GM23338 (cell line): ENCODE measurements around the gene GNAT3. TPM values are rescaled to one million over a fixed set of nuclear protein-coding genes. Genes with fewer than 3 reads are reported as not detected.

ENCODE experiments used
- ATAC-seq: fragments of 200-7000 bp; cut with Tn5 transposase; 3 replicates; pipeline ENCODE4 v1.9.1; 2020
- DNase-seq: peaks from one replicate; pipeline ENCODE4 v3.0.0-alpha.2; 2015; ENCODE audit warnings: low spot score
- H2AFZ ChIP-seq: fragments of 200-600 bp; sonication (generic); 2 replicates; pipeline ENCODE4 v1.8.0; 2016; ENCODE audit warnings: antibody characterized with exemption, mild to moderate bottlenecking, moderate library complexity
- H3F3A ChIP-seq: fragments of 200-600 bp; sonication (generic); replicated peaks from 2 replicates; pipeline ENCODE4 v1.8.0; 2017; ENCODE audit warnings: antibody characterized with exemption, mixed run types, low read depth
- H3K27ac ChIP-seq: fragments of 200-600 bp; sonication (generic); 2 replicates; pipeline ENCODE4 v1.6.1; 2016; ENCODE audit warnings: low read depth
- H3K27me3 ChIP-seq: fragments of 200-600 bp; sonication (generic); 2 replicates; pipeline ENCODE4 v1.8.0; 2016; ENCODE audit warnings: mild to moderate bottlenecking, mixed run types, moderate library complexity; ENCODE audit not compliant: insufficient read depth
- H3K36me3 ChIP-seq: fragments of 200-600 bp; sonication (generic); 2 replicates; pipeline ENCODE4 v1.8.0; 2016; ENCODE audit warnings: mild to moderate bottlenecking; ENCODE audit not compliant: insufficient read depth
- H3K4me1 ChIP-seq: fragments of 200-600 bp; sonication (generic); 2 replicates; pipeline ENCODE4 v1.8.0; 2016; ENCODE audit warnings: mild to moderate bottlenecking, moderate library complexity; ENCODE audit not compliant: insufficient read depth
- H3K4me2 ChIP-seq: fragments of 200-600 bp; sonication (generic); 2 replicates; pipeline ENCODE4 v1.7.1; 2017; ENCODE audit warnings: mixed run types
- H3K4me3 ChIP-seq: fragments of 200-600 bp; sonication (generic); 2 replicates; pipeline ENCODE4 v1.6.1; 2016; ENCODE audit warnings: mixed run types
- H3K79me2 ChIP-seq: fragments of 200-600 bp; sonication (generic); replicated peaks from 2 replicates; pipeline ENCODE4 v1.8.0; 2017; ENCODE audit warnings: mild to moderate bottlenecking; ENCODE audit not compliant: insufficient read depth
- H3K9me2 ChIP-seq: fragments of 200-600 bp; sonication (generic); 2 replicates; pipeline ENCODE4 v1.8.0; 2017; ENCODE audit not compliant: insufficient read depth
- H4K20me1 ChIP-seq: fragments of 200-600 bp; sonication (generic); replicated peaks from 2 replicates; pipeline ENCODE4 v1.8.0; 2017; ENCODE audit warnings: mild to moderate bottlenecking; ENCODE audit not compliant: insufficient read depth
- H3K27ac Mint-ChIP-seq: 2 replicates; pipeline ENCODE4 v1.8.0; 2020; ENCODE audit warnings: inconsistent platforms, mild to moderate bottlenecking, moderate library complexity, mixed read lengths
- H3K27me3 Mint-ChIP-seq: 3 replicates; pipeline ENCODE4 v1.8.0; 2022; ENCODE audit warnings: low read depth, mild to moderate bottlenecking, moderate library complexity, mixed read lengths, inconsistent platforms; ENCODE audit not compliant: insufficient read depth, poor library complexity
- H3K36me3 Mint-ChIP-seq: 3 replicates; pipeline ENCODE4 v1.8.0; 2021; ENCODE audit warnings: low read depth, mild to moderate bottlenecking, inconsistent platforms, moderate library complexity, mixed read lengths
- H3K4me1 Mint-ChIP-seq: 3 replicates; pipeline ENCODE4 v1.8.0; 2020; ENCODE audit warnings: mild to moderate bottlenecking, inconsistent platforms, mixed read lengths
- H3K4me3 Mint-ChIP-seq: 3 replicates; pipeline ENCODE4 v1.8.0; 2021; ENCODE audit warnings: moderate library complexity, mild to moderate bottlenecking, inconsistent platforms, mixed read lengths
- H3K9me3 Mint-ChIP-seq: 3 replicates; pipeline ENCODE4 v1.8.0; 2020; ENCODE audit warnings: moderate library complexity, mild to moderate bottlenecking, inconsistent platforms, mixed read lengths
- CREB1 ChIP-seq: fragments of 250-450 bp; sonication (Bioruptor Pico); IDR thresholded peaks from 2 replicates; pipeline ENCODE4 v1.5.0; 2020; ENCODE audit warnings: low read depth, mild to moderate bottlenecking, moderate library complexity
- EZH2 ChIP-seq: fragments of 200-600 bp; sonication (generic); IDR thresholded peaks from one replicate; pipeline ENCODE4 v1.8.0; 2017; ENCODE audit warnings: antibody characterized with exemption, mild to moderate bottlenecking, low read depth; ENCODE audit not compliant: unreplicated experiment
- EZH2phosphoT487 ChIP-seq: fragments of 200-600 bp; sonication (generic); IDR thresholded peaks from one replicate; pipeline ENCODE4 v1.8.1; 2018; ENCODE audit warnings: antibody characterized with exemption; ENCODE audit not compliant: unreplicated experiment
- JUNB ChIP-seq: IDR thresholded peaks from one replicate; pipeline ENCODE4 v1.6.1; 2016; ENCODE audit warnings: antibody characterized with exemption; ENCODE audit not compliant: unreplicated experiment
- NANOG ChIP-seq: IDR thresholded peaks from 2 replicates; pipeline ENCODE4 v1.6.1; 2016; ENCODE audit warnings: antibody characterized with exemption, borderline replicate concordance
- POLR2AphosphoS5 ChIP-seq: IDR thresholded peaks from 2 replicates; pipeline ENCODE4 v1.6.1; 2016; ENCODE audit warnings: antibody characterized with exemption, low read depth
- STAT1 ChIP-seq: IDR thresholded peaks from one replicate; pipeline ENCODE4 v1.6.1; 2016; ENCODE audit warnings: antibody characterized with exemption; ENCODE audit not compliant: unreplicated experiment
- ZNF114 ChIP-seq: fragments of 250-450 bp; sonication (Bioruptor Pico); IDR thresholded peaks from 2 replicates; pipeline ENCODE4 v1.5.0; 2020; ENCODE audit warnings: mild to moderate bottlenecking, moderate library complexity
- ZNF331 ChIP-seq: fragments of 250-450 bp; sonication (Bioruptor Pico); IDR thresholded peaks from 2 replicates; pipeline ENCODE4 v1.5.0; 2020; ENCODE audit warnings: low read depth, mild to moderate bottlenecking, moderate library complexity
- polyA plus RNA-seq: library from polyadenylated mRNA; unstranded; fragments of >200 nt; fragmentation: Nextera tagmentation; extraction: Ambion mirVana; gene quantifications from 2 replicates; pipeline ENCODE4 v1.2.1, GENCODE V29; 2016
- total RNA-seq: library from RNA; depleted of rRNA; stranded (reverse); fragments of >200 nt; shearing (Covaris generic); gene quantifications from 2 replicates; pipeline ENCODE4 v1.2.3, GENCODE V29; 2014
- TF ChIP-seq, protein P1 (sequence below): fragments of 250-450 bp; sonication (Bioruptor Pico); IDR thresholded peaks from 2 replicates; pipeline ENCODE4 v1.5.0; 2020; ENCODE audit warnings: mild to moderate bottlenecking, moderate library complexity
- TF ChIP-seq, protein P2 (sequence below): IDR thresholded peaks from one replicate; pipeline ENCODE4 v1.6.1; 2018; ENCODE audit warnings: antibody characterized with exemption; ENCODE audit not compliant: unreplicated experiment
- TF ChIP-seq, protein P3 (sequence below): IDR thresholded peaks from 2 replicates; pipeline ENCODE4 v1.6.1; 2016; ENCODE audit warnings: antibody characterized with exemption
- TF ChIP-seq, protein P4 (sequence below), 2 experiments: fragments of 200-600 bp in 1 of 2; sonication (generic) in 1 of 2; conservative IDR thresholded peaks; 2 replicates each; pipeline versions ENCODE4 v1.5.1 to v1.6.1; 2016 to 2017; ENCODE audit warnings: antibody characterized with exemption in 2 of 2, low read depth in 2 of 2, mild to moderate bottlenecking in 2 of 2, moderate library complexity in 1 of 2

The GNAT3 gene
- total and polyA plus RNA-seq, 2 experiments from 2014 or later, result not detected

DNA sequence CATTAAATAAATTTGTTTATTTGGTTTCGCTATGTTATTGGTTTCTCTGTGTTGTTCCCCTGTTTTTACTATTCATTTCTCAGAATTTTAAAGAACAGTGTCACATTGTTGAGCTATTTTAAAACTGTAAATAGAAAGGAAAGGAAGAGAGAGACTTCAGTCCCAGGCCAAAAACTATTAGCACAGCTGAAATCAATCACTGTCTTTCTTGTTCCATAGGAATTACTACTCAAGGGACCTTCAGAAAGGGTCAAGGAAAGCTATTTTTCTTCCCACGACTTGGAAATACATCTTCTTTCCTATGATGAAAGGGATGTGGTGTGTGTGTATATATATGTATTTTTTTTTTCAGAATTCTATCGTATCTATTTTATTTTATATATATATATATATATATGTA, 29.0 kb upstream of the GNAT3 start:
- no peak overlapping the region for H3K4me3 ChIP-seq
- Mint-ChIP-seq H3K9me3 (peaks cover 12% of the 10 kb centered on the region; the same call in 2 of the 3 replicates), H3K27me3 (no peaks in the 10 kb centered on the region), H3K4me1 (no peaks in the 10 kb centered on the region), H3K27ac (no peak overlapping the region), H3K36me3 (peaks cover 3% of the 10 kb centered on the region; the same call in 2 of the 3 replicates), H3K4me3 (no peak overlapping the region)
- no peaks in the 10 kb centered on the region for H3K4me1 ChIP-seq
- no peaks in the 10 kb centered on the region for H3K36me3 ChIP-seq
- no peaks in the 10 kb centered on the region for H3K27me3 ChIP-seq
- DNase-seq (no peak), ATAC-seq (no peak)
- H3K27ac ChIP-seq, result no peak overlapping the region
- H3F3A ChIP-seq, result no peaks in the 10 kb centered on the region
- no peak overlapping the region for H3K4me2 ChIP-seq
- TF ChIP-seq STAT1, result no peak
- TF ChIP-seq, protein P1, sequence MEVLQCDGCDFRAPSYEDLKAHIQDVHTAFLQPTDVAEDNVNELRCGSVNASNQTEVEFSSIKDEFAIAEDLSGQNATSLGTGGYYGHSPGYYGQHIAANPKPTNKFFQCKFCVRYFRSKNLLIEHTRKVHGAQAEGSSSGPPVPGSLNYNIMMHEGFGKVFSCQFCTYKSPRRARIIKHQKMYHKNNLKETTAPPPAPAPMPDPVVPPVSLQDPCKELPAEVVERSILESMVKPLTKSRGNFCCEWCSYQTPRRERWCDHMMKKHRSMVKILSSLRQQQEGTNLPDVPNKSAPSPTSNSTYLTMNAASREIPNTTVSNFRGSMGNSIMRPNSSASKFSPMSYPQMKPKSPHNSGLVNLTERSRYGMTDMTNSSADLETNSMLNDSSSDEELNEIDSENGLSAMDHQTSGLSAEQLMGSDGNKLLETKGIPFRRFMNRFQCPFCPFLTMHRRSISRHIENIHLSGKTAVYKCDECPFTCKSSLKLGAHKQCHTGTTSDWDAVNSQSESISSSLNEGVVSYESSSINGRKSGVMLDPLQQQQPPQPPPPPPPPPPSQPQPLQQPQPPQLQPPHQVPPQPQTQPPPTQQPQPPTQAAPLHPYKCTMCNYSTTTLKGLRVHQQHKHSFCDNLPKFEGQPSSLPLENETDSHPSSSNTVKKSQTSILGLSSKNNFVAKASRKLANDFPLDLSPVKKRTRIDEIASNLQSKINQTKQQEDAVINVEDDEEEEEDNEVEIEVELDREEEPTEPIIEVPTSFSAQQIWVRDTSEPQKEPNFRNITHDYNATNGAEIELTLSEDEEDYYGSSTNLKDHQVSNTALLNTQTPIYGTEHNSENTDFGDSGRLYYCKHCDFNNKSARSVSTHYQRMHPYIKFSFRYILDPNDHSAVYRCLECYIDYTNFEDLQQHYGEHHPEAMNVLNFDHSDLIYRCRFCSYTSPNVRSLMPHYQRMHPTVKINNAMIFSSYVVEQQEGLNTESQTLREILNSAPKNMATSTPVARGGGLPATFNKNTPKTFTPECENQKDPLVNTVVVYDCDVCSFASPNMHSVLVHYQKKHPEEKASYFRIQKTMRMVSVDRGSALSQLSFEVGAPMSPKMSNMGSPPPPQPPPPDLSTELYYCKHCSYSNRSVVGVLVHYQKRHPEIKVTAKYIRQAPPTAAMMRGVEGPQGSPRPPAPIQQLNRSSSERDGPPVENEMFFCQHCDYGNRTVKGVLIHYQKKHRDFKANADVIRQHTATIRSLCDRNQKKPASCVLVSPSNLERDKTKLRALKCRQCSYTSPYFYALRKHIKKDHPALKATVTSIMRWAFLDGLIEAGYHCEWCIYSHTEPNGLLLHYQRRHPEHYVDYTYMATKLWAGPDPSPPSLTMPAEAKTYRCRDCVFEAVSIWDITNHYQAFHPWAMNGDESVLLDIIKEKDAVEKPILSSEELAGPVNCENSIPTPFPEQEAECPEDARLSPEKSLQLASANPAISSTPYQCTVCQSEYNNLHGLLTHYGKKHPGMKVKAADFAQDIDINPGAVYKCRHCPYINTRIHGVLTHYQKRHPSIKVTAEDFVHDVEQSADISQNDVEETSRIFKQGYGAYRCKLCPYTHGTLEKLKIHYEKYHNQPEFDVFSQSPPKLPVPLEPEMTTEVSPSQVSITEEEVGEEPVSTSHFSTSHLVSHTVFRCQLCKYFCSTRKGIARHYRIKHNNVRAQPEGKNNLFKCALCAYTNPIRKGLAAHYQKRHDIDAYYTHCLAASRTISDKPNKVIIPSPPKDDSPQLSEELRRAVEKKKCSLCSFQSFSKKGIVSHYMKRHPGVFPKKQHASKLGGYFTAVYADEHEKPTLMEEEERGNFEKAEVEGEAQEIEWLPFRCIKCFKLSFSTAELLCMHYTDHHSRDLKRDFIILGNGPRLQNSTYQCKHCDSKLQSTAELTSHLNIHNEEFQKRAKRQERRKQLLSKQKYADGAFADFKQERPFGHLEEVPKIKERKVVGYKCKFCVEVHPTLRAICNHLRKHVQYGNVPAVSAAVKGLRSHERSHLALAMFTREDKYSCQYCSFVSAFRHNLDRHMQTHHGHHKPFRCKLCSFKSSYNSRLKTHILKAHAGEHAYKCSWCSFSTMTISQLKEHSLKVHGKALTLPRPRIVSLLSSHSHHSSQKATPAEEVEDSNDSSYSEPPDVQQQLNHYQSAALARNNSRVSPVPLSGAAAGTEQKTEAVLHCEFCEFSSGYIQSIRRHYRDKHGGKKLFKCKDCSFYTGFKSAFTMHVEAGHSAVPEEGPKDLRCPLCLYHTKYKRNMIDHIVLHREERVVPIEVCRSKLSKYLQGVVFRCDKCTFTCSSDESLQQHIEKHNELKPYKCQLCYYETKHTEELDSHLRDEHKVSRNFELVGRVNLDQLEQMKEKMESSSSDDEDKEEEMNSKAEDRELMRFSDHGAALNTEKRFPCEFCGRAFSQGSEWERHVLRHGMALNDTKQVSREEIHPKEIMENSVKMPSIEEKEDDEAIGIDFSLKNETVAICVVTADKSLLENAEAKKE, result no peak
- TF ChIP-seq, protein P2, sequence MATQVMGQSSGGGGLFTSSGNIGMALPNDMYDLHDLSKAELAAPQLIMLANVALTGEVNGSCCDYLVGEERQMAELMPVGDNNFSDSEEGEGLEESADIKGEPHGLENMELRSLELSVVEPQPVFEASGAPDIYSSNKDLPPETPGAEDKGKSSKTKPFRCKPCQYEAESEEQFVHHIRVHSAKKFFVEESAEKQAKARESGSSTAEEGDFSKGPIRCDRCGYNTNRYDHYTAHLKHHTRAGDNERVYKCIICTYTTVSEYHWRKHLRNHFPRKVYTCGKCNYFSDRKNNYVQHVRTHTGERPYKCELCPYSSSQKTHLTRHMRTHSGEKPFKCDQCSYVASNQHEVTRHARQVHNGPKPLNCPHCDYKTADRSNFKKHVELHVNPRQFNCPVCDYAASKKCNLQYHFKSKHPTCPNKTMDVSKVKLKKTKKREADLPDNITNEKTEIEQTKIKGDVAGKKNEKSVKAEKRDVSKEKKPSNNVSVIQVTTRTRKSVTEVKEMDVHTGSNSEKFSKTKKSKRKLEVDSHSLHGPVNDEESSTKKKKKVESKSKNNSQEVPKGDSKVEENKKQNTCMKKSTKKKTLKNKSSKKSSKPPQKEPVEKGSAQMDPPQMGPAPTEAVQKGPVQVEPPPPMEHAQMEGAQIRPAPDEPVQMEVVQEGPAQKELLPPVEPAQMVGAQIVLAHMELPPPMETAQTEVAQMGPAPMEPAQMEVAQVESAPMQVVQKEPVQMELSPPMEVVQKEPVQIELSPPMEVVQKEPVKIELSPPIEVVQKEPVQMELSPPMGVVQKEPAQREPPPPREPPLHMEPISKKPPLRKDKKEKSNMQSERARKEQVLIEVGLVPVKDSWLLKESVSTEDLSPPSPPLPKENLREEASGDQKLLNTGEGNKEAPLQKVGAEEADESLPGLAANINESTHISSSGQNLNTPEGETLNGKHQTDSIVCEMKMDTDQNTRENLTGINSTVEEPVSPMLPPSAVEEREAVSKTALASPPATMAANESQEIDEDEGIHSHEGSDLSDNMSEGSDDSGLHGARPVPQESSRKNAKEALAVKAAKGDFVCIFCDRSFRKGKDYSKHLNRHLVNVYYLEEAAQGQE, result no peak
- no peak for TF ChIP-seq EZH2phosphoT487
- no peak for TF ChIP-seq ZNF114 (CRISPR knock-in tag)
- TF ChIP-seq EZH2, result no peak
- no peak for TF ChIP-seq CREB1 (CRISPR knock-in tag)
- TF ChIP-seq, protein P3, sequence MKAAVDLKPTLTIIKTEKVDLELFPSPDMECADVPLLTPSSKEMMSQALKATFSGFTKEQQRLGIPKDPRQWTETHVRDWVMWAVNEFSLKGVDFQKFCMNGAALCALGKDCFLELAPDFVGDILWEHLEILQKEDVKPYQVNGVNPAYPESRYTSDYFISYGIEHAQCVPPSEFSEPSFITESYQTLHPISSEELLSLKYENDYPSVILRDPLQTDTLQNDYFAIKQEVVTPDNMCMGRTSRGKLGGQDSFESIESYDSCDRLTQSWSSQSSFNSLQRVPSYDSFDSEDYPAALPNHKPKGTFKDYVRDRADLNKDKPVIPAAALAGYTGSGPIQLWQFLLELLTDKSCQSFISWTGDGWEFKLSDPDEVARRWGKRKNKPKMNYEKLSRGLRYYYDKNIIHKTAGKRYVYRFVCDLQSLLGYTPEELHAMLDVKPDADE, result no peak
- TF ChIP-seq JUNB, result no peak
- no peak for TF ChIP-seq POLR2AphosphoS5
- TF ChIP-seq, protein P4, sequence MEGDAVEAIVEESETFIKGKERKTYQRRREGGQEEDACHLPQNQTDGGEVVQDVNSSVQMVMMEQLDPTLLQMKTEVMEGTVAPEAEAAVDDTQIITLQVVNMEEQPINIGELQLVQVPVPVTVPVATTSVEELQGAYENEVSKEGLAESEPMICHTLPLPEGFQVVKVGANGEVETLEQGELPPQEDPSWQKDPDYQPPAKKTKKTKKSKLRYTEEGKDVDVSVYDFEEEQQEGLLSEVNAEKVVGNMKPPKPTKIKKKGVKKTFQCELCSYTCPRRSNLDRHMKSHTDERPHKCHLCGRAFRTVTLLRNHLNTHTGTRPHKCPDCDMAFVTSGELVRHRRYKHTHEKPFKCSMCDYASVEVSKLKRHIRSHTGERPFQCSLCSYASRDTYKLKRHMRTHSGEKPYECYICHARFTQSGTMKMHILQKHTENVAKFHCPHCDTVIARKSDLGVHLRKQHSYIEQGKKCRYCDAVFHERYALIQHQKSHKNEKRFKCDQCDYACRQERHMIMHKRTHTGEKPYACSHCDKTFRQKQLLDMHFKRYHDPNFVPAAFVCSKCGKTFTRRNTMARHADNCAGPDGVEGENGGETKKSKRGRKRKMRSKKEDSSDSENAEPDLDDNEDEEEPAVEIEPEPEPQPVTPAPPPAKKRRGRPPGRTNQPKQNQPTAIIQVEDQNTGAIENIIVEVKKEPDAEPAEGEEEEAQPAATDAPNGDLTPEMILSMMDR (conservative IDR thresholded peaks at IDR 0.05; ENCODE audit: low read depth in 2 of 2), result no peak
- TF ChIP-seq NANOG, result no peak
- no peak for TF ChIP-seq ZNF331 (CRISPR knock-in tag)
- no peaks in the 10 kb centered on the region for H4K20me1 ChIP-seq
- H2AFZ ChIP-seq, result no peak overlapping the region
- no peaks in the 10 kb centered on the region for H3K9me2 ChIP-seq
- H3K79me2 ChIP-seq, result no peaks in the 10 kb centered on the region
